ENCODE data around the gene ATE1. TPM values are rescaled to one million over a fixed set of nuclear protein-coding genes. Genes with fewer than 3 reads are reported as not detected.

ATE1 gene
- polyA plus RNA-seq, 1 donor = 23.4 TPM

DNA sequence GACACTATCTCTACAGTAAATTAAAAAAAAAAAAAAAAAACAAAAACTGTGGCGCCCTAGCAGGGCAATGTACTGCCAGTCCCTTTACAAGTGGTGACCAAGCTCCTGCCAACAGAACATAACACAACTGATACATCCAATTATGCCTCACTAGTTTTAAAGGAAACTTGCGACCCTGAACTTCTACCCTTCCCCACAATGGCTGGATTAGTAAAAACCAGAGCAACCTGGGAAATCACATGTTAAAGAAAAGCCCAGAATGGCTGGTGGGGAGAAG is 16.5 kb downstream of the ATE1 start:
- H3K4me3 ChIP-seq (ENCODE audit: low read length) = no peak overlapping the region
- H3K36me3 ChIP-seq (ENCODE audit: control insufficient read depth, insufficient read depth, low read length) = peaks cover 42% of the 10 kb centered on the region
- no peak overlapping the region for H3K27ac ChIP-seq (ENCODE audit: low read length)
- H3K27me3 ChIP-seq (ENCODE audit: control insufficient read depth, insufficient read depth, low read length) = no peaks in the 10 kb centered on the region
- no peaks in the 10 kb centered on the region for H3K9me3 ChIP-seq (ENCODE audit: control insufficient read depth, low read depth, low read length)
- DNase-seq = no peak
- H3K4me1 ChIP-seq (ENCODE audit: control insufficient read depth, insufficient read depth, low read length) = no peaks in the 10 kb centered on the region
- WGBS (ENCODE audit: insufficient coverage, low lambda C conversion rate) = no CpG with 5 or more reads among the region's 2 CpGs

DNA sequence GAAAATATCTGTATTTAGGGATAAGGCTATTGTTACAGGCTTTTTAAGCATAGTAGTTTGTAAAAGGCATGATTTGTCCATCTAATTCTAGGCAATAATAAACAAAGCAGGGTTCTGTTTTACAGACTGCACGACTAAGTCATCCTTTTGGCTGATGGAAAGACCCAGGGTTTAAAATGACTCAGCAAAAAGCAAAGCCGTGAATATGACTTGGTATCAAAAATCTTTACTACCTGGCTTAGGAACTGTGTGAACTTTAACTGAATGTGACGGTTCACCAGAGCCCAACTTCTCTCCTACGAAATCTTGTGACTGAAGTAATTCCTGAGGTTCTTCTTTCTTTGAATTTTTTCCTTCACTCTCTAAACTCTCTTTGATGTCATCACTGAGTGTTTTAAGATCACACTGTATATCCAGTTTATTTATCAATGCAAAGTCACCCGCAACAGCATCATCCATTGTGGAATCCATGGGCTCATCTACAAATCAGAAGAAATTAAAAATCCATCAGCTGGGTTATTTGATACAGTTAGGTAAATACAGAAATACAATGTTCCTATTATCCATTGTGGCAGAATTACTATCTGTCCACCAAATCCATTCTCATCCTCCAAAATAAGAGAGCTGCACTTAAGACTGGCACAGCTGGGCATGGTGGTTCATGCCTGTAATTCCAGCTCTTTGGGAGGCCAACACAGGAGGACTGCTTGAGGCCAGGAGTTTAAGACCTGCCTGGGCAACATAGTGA is 17.0 kb downstream of the ATE1 start:
- Histone ChIP-seq H3K4me1 (ENCODE audit: control insufficient read depth, insufficient read depth, low read length) (no peaks in the 10 kb centered on the region), H3K27me3 (ENCODE audit: control insufficient read depth, insufficient read depth, low read length) (no peaks in the 10 kb centered on the region), H3K36me3 (ENCODE audit: control insufficient read depth, insufficient read depth, low read length) (peaks cover 42% of the 10 kb centered on the region), H3K27ac (ENCODE audit: low read length) (no peak overlapping the region), H3K4me3 (ENCODE audit: low read length) (no peak overlapping the region), H3K9me3 (ENCODE audit: control insufficient read depth, low read depth, low read length) (no peaks in the 10 kb centered on the region)
- WGBS (ENCODE audit: insufficient coverage, low lambda C conversion rate) = 69% methylated on average over 3 of the region's 5 CpGs
- DNase-seq = no peak

DNA sequence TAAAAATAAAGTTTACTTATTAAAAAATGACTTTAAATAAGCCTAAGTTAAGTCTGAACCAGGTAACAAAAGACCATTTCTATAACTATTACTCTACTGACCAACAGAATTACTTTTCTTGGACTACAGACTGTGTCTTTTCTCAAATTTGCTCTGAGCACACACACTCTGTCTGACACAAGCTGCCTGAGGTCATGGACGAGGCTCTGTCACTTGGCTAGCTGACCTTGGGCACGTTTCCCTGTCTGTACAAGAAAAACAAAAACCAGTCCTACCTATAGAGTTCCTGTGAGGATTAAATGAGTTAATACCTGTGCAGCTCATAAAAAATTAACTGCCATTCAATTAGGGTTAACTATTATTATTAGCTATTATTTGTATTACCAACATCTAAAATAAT is 22.9 kb downstream of the ATE1 start:
- DNase-seq = no peak
- no CpG with 5 or more reads among the region's 2 CpGs for WGBS (ENCODE audit: insufficient coverage, low lambda C conversion rate)
- H3K4me3 ChIP-seq (ENCODE audit: low read length) = no peak overlapping the region
- H3K36me3 ChIP-seq (ENCODE audit: control insufficient read depth, insufficient read depth, low read length) = peaks cover 30% of the 10 kb centered on the region
- no peaks in the 10 kb centered on the region for H3K4me1 ChIP-seq (ENCODE audit: control insufficient read depth, insufficient read depth, low read length)
- no peak overlapping the region for H3K27ac ChIP-seq (ENCODE audit: low read length)
- H3K9me3 ChIP-seq (ENCODE audit: control insufficient read depth, low read depth, low read length) = no peaks in the 10 kb centered on the region
- H3K27me3 ChIP-seq (ENCODE audit: control insufficient read depth, insufficient read depth, low read length) = no peaks in the 10 kb centered on the region

- H3K27ac ChIP-seq (ENCODE audit: low read length) = no peak overlapping the region
- H3K4me3 ChIP-seq (ENCODE audit: low read length) = no peak overlapping the region
- peaks cover 39% of the 10 kb centered on the region for H3K36me3 ChIP-seq (ENCODE audit: control insufficient read depth, insufficient read depth, low read length)
Observed at GRCh38 chr10:121900443-121901174, 27.2 kb downstream of the ATE1 start.

GRCh38 chr10:121899727-121900126 is 28.1 kb downstream of the ATE1 start:
- WGBS (ENCODE audit: insufficient coverage, low lambda C conversion rate) = 90% methylated on average over 2 of the region's 4 CpGs

More at GRCh38 chr10:121900443-121901174, 27.2 kb downstream of the ATE1 start:
- Histone ChIP-seq H3K9me3 (ENCODE audit: control insufficient read depth, low read depth, low read length) (no peaks in the 10 kb centered on the region), H3K27me3 (ENCODE audit: control insufficient read depth, insufficient read depth, low read length) (no peaks in the 10 kb centered on the region), H3K4me1 (ENCODE audit: control insufficient read depth, insufficient read depth, low read length) (no peaks in the 10 kb centered on the region)
- WGBS (ENCODE audit: insufficient coverage, low lambda C conversion rate) = 0% methylated on average over 3 of the region's 10 CpGs
- DNase-seq = peak; percentile 48 to 65

DNA sequence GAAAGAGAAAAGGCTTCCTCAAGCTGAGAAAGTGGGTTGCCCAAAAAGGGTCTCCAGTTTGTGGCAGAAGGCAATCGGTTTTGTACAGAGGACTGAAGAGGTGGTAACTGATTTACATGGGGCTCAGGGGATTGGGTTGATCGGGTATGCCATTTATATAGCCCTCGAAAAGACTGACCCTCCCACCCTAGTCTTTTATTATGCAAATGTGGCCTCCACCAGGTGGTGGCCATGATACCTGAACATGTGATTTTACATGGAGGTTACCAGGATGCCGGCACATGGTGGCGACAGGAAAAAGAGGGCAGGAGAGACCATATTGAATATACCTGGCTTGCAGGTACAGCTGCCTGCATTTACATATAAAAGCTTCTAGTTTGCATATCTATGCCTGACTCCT is 36.7 kb downstream of the ATE1 start:
- no CpG with 5 or more reads among the region's 5 CpGs for WGBS (ENCODE audit: insufficient coverage, low lambda C conversion rate)
- Histone ChIP-seq H3K36me3 (ENCODE audit: control insufficient read depth, insufficient read depth, low read length) (peaks cover 18% of the 10 kb centered on the region), H3K9me3 (ENCODE audit: control insufficient read depth, low read depth, low read length) (no peaks in the 10 kb centered on the region), H3K27me3 (ENCODE audit: control insufficient read depth, insufficient read depth, low read length) (no peaks in the 10 kb centered on the region), H3K4me1 (ENCODE audit: control insufficient read depth, insufficient read depth, low read length) (no peaks in the 10 kb centered on the region), H3K27ac (ENCODE audit: low read length) (no peak overlapping the region), H3K4me3 (ENCODE audit: low read length) (no peak overlapping the region)
- DNase-seq = no peak

More at GRCh38 chr10:121899727-121900126, 28.1 kb downstream of the ATE1 start:
- DNase-seq = no peak
- H3K4me1 ChIP-seq (ENCODE audit: control insufficient read depth, insufficient read depth, low read length) = no peaks in the 10 kb centered on the region
- no peaks in the 10 kb centered on the region for H3K9me3 ChIP-seq (ENCODE audit: control insufficient read depth, low read depth, low read length)
- peaks cover 38% of the 10 kb centered on the region for H3K36me3 ChIP-seq (ENCODE audit: control insufficient read depth, insufficient read depth, low read length)
- H3K27ac ChIP-seq (ENCODE audit: low read length) = no peak overlapping the region
- H3K27me3 ChIP-seq (ENCODE audit: control insufficient read depth, insufficient read depth, low read length) = no peaks in the 10 kb centered on the region
- H3K4me3 ChIP-seq (ENCODE audit: low read length) = no peak overlapping the region

- H3K4me3 ChIP-seq (ENCODE audit: low read length) = no peak overlapping the region
- H3K36me3 ChIP-seq (ENCODE audit: control insufficient read depth, insufficient read depth, low read length) = peaks cover 17% of the 10 kb centered on the region
- no peak overlapping the region for H3K27ac ChIP-seq (ENCODE audit: low read length)
- H3K9me3 ChIP-seq (ENCODE audit: control insufficient read depth, low read depth, low read length) = no peaks in the 10 kb centered on the region
- no peaks in the 10 kb centered on the region for H3K4me1 ChIP-seq (ENCODE audit: control insufficient read depth, insufficient read depth, low read length)
- no peak for DNase-seq
- WGBS (ENCODE audit: insufficient coverage, low lambda C conversion rate) = 89% methylated on average over 3 of the region's 5 CpGs
- H3K27me3 ChIP-seq (ENCODE audit: control insufficient read depth, insufficient read depth, low read length) = no peaks in the 10 kb centered on the region
Observed at GRCh38 chr10:121889212-121889611, 38.6 kb downstream of the ATE1 start.

- Histone ChIP-seq H3K4me3 (ENCODE audit: low read length) (no peak overlapping the region), H3K36me3 (ENCODE audit: control insufficient read depth, insufficient read depth, low read length) (peaks cover 12% of the 10 kb centered on the region), H3K27me3 (ENCODE audit: control insufficient read depth, insufficient read depth, low read length) (no peaks in the 10 kb centered on the region), H3K27ac (ENCODE audit: low read length) (no peak overlapping the region), H3K9me3 (ENCODE audit: control insufficient read depth, low read depth, low read length) (no peaks in the 10 kb centered on the region), H3K4me1 (ENCODE audit: control insufficient read depth, insufficient read depth, low read length) (no peaks in the 10 kb centered on the region)
- no CpG with 5 or more reads among the region's 7 CpGs for WGBS (ENCODE audit: insufficient coverage, low lambda C conversion rate)
- DNase-seq = peak; percentile 25 to 47
Observed at GRCh38 chr10:121886997-121887622, 40.7 kb downstream of the ATE1 start.

DNA sequence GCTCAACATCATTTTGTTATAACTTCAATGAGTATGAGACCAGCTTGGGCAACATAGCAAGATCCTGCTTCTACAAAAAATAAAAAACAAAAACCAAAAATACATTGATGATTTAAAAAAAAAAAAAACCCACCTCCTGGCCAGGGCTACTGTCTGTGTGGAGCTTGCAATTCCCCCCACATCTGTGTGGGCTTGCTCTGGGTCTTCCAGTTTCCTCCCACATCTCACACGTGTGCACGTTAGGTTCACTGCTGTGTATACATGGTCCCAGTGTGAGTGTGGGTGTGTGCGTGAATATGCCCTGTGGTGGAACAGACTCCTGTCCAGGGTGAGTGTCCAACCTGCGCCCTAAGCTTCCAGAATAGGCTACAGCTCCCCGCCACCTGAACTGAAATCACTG is 41.6 kb downstream of the ATE1 start:
- H3K9me3 ChIP-seq (ENCODE audit: control insufficient read depth, low read depth, low read length) = no peaks in the 10 kb centered on the region
- no peak overlapping the region for H3K4me3 ChIP-seq (ENCODE audit: low read length)
- WGBS (ENCODE audit: insufficient coverage, low lambda C conversion rate) = no CpG with 5 or more reads among the region's 5 CpGs
- H3K27me3 ChIP-seq (ENCODE audit: control insufficient read depth, insufficient read depth, low read length) = no peaks in the 10 kb centered on the region
- H3K36me3 ChIP-seq (ENCODE audit: control insufficient read depth, insufficient read depth, low read length) = peaks cover 15% of the 10 kb centered on the region
- no peak overlapping the region for H3K27ac ChIP-seq (ENCODE audit: low read length)
- no peaks in the 10 kb centered on the region for H3K4me1 ChIP-seq (ENCODE audit: control insufficient read depth, insufficient read depth, low read length)
- DNase-seq = no peak

DNA sequence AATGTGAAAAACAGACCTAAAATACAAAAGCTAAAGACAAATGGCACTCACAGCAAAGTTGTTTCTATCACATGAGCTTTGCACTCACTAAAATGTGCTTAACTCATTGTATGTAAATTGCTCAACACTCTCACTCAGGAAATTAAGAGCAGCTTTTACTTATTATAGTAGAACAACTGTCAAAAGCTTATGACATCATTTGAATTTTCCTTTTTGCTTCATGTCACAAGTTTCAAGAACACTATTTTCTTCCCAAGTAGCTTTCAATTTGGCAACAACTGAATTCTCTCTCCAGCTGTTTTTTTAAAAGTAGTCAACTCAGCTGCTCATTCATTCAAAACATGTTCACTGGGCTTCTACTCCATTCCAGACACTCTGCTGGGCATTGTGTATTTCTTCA is 46.9 kb downstream of the ATE1 start:
- no peaks in the 10 kb centered on the region for H3K9me3 ChIP-seq (ENCODE audit: control insufficient read depth, low read depth, low read length)
- no peak overlapping the region for H3K4me3 ChIP-seq (ENCODE audit: low read length)
- H3K27ac ChIP-seq (ENCODE audit: low read length) = no peak overlapping the region
- peak in 1 of 2 donors; percentile 7 for DNase-seq
- peaks cover 19% of the 10 kb centered on the region for H3K36me3 ChIP-seq (ENCODE audit: control insufficient read depth, insufficient read depth, low read length)
- H3K4me1 ChIP-seq (ENCODE audit: control insufficient read depth, insufficient read depth, low read length) = no peaks in the 10 kb centered on the region
- H3K27me3 ChIP-seq (ENCODE audit: control insufficient read depth, insufficient read depth, low read length) = no peaks in the 10 kb centered on the region

All from large intestine (tissue), 3 donors.